Right ventricle myocardium superior (tissue), 1 donor: Measurements from ENCODE around the gene ATP6V0A4. TPM values are rescaled to one million over a fixed set of nuclear protein-coding genes. Genes with fewer than 3 reads are reported as not detected.
"Not testable (repeated sequence)": the region's sequence is repeated elsewhere in the genome, so short reads cannot be mapped to it uniquely, and the experiment has no call there.

Source experiments
- ATAC-seq: fragments of 200-7000 bp; cut with Tn5 transposase; one replicate; pipeline ENCODE4 v1.9.1; 2020; ENCODE audit warnings: mild to moderate bottlenecking; ENCODE audit not compliant: poor library complexity
- DNase-seq: peaks from one replicate; pipeline ENCODE4 v3.0.0-alpha.2; 2020
- intact Hi-C: fragments of 100-400 bp; cut with DNase I; formaldehyde crosslinking; loops from one replicate; pipeline ENCODE4 v1.11.2; 2022
- total RNA-seq: library from RNA; stranded (reverse); fragmentation: NEBNext Ultra II Directional; extraction: Animal tissue kit (Norgen Biotek cat#: 25700); gene quantifications from one replicate; pipeline ENCODE4 v1.2.1, GENCODE V29; 2021
- donor health status: DM: no; HTN: yes; CAD: no; lungs with severe emphysema.

The ATP6V0A4 gene
- total RNA-seq, 1 donor from 2014 or later, result not detected

GRCh38 chr7:138726288-138726687 is 71.7 kb downstream of the ATP6V0A4 start:
- intact Hi-C loops, result no loop called here
- ATAC-seq, result no peak
- no peak for DNase-seq

GRCh38 chr7:138720286-138720685 is 77.7 kb downstream of the ATP6V0A4 start:
- intact Hi-C loops, result no loop called here
- ATAC-seq (no peak), DNase-seq (no peak)

GRCh38 chr7:138716889-138717288 is 81.1 kb downstream of the ATP6V0A4 start:
- DNase-seq (no peak), ATAC-seq (no peak)
- intact Hi-C loops, result no loop called here

- DNase-seq (no peak), ATAC-seq (no peak)
- intact Hi-C loops, result no loop called here
These were observed 84.8 kb downstream of the ATP6V0A4 start for GRCh38 chr7:138713191-138713590.

DNA sequence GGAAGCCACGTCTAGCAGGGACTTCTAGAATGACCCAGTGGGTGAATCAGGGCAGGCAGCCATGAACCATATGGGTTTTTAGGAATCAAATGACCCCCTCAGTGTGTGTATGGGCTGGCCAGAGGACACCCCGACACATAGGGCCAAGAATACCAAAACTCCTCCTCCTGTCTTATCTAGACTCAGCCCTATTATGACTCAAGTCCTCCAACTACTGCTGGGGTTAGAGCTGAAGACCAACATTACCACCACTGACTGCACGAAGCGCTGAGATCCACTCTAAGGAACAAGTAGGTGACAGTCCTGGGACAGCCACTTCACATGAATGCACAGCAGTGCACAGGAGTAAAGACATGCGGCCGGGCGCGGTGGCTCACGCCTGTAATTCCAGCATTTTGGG is 85.3 kb downstream of the ATP6V0A4 start:
- intact Hi-C loops, result no loop called here
- DNase-seq (no peak), ATAC-seq (no peak)

DNA sequence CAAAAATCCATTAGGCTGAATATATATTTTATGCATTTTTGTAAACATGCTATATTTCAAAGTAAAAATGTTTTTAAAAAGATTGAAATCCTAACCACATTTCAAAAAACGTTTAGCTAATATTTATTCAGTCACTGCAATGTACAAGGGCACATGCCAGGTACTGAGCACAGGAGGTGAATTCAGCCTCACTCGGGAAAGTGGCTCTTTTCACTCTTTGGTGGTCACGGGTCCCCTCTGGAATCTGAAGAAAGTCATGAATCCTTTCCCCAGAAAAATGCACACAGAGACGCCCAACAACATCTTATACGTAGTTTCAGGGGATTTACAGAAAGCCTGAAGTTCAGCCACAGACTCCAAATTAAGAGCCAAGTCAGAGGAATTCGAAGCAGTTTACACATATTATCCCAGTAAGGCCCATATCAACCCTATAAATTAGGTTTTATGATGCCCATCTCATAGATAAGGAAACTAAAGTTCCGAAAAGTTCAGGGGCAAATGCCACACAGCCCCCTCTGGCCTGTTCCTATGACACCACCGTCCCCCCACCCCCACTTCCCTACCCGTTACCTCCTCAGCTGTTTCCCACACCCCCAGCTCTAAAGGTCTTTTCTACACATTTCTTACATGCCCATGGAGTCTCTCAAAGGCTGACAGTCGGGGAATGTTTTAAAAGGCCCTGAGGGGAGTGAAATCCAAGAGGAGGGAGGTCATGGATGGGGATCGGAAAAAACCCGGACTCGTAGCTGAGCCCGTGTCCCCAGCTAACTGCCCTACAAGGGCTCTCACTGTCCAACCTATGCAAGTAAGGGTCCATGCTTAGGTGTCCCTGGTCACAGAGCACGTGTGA is 87.2 kb downstream of the ATP6V0A4 start:
- ATAC-seq (no peak), DNase-seq (no peak)
- intact Hi-C loops, result no loop called here

- ATAC-seq (no peak), DNase-seq (no peak)
- intact Hi-C loops, result no loop called here
These were observed 92.8 kb downstream of the ATP6V0A4 start for GRCh38 chr7:138705167-138705566.

DNA sequence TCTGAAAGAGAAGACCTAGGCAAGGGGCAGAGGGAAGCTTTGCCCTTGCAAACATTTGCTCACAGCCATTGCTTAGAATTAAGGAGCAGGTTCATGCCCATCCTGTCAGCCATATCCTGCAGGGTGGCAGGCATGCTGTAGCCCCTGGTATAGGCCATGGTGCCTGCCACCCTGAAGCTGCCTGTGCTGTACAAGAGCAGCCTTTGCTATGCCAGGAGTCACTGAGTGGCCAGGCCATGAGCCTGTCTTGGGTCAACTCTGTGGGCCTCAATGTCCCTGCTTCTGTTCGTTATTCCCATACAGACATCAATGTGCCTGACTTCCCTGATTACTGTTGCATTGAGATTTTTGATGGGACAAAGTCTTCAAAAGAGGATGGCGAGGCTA is 96.5 kb downstream of the ATP6V0A4 start:
- intact Hi-C loops, result no loop called here
- no peak for DNase-seq
- no peak for ATAC-seq

- intact Hi-C loops, result no loop called here
- no peak for ATAC-seq
- DNase-seq, result no peak
These were observed 97.0 kb downstream of the ATP6V0A4 start, which contains the start of gene SVOPL for GRCh38 chr7:138700857-138701536. Gene SVOPL, minus strand, starts transcription at chr7:138701362. Its CDS starts 22,317 bp downstream, at chr7:138679045.

GRCh38 chr7:138699661-138700060 is 98.3 kb downstream of the ATP6V0A4 start:
- ATAC-seq (no peak), DNase-seq (no peak)
- intact Hi-C loops, result no loop called here

DNA sequence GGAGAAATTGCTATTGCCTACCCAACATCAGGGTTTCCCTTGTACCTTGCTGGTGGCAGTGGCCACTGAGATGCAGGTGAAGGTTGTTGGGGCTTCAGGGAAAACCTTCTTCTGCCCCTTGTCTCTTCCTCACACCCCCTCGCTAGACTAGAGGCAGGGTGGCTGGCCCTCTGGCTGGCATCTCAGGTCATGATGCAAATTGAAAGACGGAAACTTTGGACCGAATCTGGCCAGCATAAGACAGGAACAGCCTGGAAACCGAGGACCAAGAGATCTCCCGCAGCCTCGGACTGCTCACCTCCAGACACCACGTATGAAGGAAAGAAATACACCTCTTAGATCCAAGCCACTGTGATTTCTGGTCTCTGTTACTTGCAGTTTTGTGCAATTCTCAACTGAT is 99.7 kb downstream of the ATP6V0A4 start:
- intact Hi-C loops, result no loop called here
- no peak for DNase-seq
- ATAC-seq, result no peak

DNA sequence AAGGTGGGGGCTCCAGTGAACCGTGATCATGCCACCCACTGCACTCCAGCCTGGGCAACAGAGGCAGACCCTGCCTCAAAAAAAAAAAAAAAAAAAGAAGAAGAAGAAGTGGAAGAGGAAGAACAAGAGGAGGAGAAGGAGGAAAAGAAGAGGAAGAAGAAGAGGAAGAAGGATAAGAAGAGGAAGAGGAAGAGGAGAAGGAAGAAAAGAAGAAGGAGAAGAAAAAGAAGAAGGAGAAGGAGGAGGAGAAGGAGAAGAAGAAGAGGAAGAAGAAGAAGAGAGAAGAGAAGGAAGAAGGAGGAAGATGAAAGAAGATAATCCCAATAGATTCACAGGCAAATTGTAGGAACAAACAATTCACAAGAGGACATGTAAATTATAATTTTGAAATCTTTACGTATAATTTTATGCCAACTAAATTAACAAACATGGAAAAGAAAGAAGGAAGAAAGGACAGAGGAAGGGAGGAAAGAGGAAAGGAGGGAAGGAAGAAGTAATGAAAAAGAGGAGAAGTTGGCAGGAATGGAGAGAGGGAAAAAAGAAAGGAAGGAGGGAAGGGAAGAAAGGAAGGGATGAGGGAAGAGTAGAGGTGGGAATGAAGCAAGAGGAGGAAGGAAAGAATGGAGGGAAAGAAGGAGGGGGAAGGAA is 100.3 kb downstream of the ATP6V0A4 start:
- ATAC-seq (no peak), DNase-seq (no peak)
- intact Hi-C loops, result no loop called here

GRCh38 chr7:138695776-138696175 is 102.2 kb downstream of the ATP6V0A4 start:
- DNase-seq, ATAC-seq, intact Hi-C loops: not testable (repeated sequence)

- DNase-seq, result no peak
- no peak for ATAC-seq
- intact Hi-C loops, result no loop called here
These were observed 102.9 kb downstream of the ATP6V0A4 start for GRCh38 chr7:138695106-138695505.

DNA sequence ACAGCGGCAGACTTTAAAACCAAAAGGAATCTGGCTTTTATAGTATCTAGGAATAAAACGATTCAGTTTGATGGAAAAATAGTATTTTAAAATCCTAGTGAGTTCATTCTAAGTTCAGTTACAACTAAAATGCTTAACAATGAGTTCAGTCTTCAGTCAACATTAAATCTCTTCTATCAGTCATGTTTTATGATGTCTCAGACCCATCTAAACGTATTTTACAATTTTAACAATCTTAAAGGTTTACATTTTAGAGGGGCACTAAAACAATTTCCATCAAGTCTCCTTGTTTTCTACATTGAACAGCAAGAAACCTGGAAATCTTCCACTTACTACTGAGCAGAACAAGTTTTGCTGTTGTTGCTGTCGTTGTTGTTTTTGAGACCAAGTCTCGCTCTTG is 106.8 kb downstream of the ATP6V0A4 start:
- no peak for ATAC-seq
- intact Hi-C loops, result no loop called here
- no peak for DNase-seq

DNA sequence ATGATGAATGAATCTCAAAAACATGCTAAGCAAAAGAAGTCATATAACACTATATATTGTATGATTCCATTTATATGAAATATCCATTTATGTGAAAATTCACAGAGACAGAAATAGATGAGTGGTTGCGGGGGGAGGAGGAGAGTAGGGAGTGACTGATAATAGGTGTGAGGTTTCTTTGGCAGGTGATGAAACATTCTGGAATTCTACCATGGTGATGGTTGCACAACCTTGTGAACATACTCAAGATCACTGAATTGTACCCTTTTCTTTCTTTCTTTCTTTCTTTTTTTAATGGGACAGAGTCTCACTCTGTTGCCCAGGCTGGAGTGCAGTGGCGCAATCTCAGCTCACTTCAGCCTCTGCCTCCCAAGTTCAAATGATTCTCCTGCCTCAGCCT is 107.5 kb downstream of the ATP6V0A4 start:
- intact Hi-C loops, result no loop called here
- DNase-seq, result no peak
- no peak for ATAC-seq

GRCh38 chr7:138688037-138688436 is 110.0 kb downstream of the ATP6V0A4 start:
- intact Hi-C loops, ATAC-seq, DNase-seq: not testable (repeated sequence)

- ATAC-seq (no peak), DNase-seq (no peak)
- intact Hi-C loops, result no loop called here
These were observed 113.7 kb downstream of the ATP6V0A4 start for GRCh38 chr7:138684340-138684739.

GRCh38 chr7:138679793-138680192 is 118.2 kb downstream of the ATP6V0A4 start:
- intact Hi-C loops, result no loop called here
- ATAC-seq (no peak), DNase-seq (no peak)

DNA sequence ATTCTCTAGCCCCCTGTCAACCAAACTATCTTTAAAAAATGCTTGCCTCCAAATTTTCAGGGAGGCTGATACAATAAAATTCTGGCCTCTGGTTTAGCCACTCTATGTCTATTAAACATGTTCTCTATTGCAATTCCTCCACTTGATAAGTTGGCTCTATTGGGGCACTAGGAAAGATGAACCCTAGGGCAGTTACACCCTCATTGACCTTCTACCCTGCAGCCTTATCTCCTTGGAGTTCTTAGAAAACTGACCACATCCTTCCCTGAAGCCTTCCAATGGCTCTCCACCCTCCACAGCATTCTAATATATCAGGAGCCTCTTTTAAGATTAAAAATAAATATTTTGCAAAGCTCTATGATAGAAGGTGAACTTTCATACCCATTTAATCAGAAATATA is 127.4 kb downstream of the ATP6V0A4 start:
- ATAC-seq (no peak), DNase-seq (no peak)
- intact Hi-C loops, result no loop called here
